Stimulated activated naive CD8-positive, alpha-beta T cell treated with anti-CD3 and anti-CD28 coated beads, Interleukin-15, Interleukin-2, amounts not matched to agents 100 U/mL and 50 U/mL, for 24 hours (primary cell): Measurements from ENCODE around the gene SYTL2.
"Not testable (repeated sequence)": the region's sequence is repeated elsewhere in the genome, so short reads cannot be mapped to it uniquely, and the experiment has no call there.

Experiments used
- ATAC-seq: fragments of 150-1000 bp; cut with Tn5 transposase; one replicate; pipeline ENCODE4 v1.10.0; 2021
- DNase-seq: peaks from one replicate; pipeline ENCODE4 v3.0.0; 2021

SYTL2 gene

DNA sequence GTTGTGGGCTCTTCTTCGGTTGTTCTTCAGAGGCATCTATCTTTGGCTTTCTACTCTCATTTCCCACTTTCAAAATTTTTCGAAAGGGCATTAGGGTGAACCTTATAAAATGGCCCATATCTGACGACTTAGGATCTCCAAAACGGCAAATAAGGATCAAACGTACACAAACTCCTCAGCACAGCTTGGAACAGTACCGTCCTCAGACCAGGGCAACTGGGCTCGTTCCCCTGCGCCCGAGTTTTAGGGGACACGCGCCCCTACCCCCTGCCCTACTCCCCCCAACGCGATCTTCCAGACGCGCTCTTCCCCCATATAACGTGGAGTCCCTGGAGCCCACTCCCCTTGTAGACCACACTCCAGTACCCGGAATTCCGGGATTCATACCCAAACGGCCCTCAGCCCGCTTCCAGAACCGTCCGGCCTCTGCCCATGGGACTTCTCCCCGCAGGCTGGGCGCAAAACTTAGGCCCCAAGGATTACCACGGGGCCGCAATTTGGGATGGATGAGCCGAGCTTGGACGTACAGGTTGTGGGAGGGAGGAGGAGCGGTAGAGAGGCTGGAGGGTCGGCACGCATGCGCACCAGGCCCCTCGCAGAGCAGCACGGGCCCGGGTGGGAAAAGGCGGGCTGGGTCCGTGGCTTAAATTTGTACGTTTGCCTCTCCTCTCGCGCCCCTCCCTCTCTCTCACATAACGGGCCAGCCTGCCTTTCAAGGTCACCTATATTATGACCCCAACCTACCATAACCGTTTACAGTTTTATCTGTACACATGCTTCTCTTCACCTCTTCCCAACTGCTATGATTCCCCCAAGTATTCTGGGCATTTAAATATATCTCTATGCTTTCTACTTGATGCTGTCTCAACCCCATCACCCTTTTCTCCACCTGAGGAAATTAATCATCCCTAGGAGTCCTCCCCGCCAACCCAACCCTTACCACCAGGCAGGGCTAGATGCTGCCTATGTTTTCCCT, 128.3 kb downstream of the SYTL2 start:
- peak; percentile 85 for ATAC-seq

GRCh38 chr11:85680897-85681296, 130.0 kb downstream of the SYTL2 start:
- peak; percentile 23 for ATAC-seq
- DNase-seq: no peak

More for the DNA sequence above, 128.3 kb downstream of the SYTL2 start:
- peak; percentile 79 for DNase-seq

DNA sequence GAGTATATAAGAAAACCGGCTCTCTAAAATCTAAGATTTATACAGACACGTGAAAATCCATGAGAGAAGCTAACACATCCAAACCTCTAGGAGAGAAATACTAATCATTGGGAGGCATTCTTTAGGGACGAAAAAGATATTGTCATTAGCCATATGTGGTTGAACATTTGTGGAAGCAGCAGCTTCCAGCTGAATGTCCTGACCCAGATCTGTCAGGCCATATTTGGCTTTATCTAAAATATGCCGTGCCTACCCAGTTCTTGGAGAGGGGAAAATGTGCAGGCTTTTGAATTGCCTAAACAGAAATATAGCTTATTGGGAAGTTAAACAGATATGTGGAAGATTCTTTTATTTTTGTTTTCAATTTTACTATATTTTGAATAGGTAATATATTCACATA, 131.4 kb downstream of the SYTL2 start:
- no peak for DNase-seq
- ATAC-seq: no peak

- DNase-seq (no peak), ATAC-seq (peak; percentile 43)
Measured at GRCh38 chr11:85673393-85673792, 137.5 kb downstream of the SYTL2 start.

- ATAC-seq (no peak), DNase-seq (no peak)
Measured at GRCh38 chr11:85672105-85672902, 138.6 kb downstream of the SYTL2 start.

DNA sequence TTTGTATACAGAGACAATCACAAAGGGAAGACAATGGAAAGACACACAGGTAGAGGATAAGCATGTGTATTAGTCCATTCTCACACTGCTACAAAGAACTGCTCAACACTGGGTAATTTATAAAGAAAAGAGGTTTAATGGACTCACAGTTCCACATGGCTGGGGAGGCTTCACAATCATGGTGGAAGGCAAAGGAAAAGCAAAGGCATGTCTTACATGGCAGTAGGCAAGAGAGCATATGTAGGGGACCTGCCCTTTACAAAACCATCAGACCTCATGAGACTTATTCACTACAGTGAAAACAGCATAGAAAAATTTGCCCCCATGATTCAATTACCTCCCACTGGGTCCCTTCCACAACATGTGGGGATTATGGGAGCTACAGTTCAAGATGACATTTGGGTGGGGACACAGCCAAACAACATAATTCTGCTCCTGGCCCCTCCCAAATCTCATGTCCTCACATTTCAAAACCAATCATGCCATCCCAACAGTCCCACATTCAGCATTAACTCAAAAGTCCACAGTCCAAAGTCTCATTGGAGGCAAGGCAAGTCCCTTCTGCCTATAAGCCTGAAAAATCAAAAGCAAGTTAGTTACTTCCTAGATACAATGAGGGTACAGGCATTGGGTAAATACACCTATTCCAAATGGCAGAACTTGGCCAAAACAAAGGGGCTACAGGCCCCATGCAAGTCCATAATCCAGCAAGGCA, 139.8 kb downstream of the SYTL2 start:
- DNase-seq, ATAC-seq: not testable (repeated sequence)

DNA sequence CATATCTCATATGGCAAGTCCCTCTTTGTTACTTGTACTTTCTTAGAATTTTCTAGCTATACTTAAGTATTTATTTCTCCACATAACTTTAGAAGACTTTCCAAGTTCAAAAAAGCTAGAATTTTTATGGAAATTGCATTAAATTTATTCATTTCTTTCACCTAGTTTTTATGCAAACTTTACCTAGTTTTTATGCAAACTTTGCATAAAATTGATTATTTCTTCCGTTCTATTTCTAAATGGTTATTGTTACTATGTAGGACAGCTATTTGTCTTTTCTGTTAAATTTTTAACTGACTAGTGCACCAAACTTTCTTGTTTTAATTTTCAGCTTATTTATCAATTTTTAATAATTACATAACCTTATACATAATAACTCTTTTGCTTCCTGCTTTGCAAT, 142.8 kb downstream of the SYTL2 start:
- DNase-seq (no peak), ATAC-seq (no peak)

DNA sequence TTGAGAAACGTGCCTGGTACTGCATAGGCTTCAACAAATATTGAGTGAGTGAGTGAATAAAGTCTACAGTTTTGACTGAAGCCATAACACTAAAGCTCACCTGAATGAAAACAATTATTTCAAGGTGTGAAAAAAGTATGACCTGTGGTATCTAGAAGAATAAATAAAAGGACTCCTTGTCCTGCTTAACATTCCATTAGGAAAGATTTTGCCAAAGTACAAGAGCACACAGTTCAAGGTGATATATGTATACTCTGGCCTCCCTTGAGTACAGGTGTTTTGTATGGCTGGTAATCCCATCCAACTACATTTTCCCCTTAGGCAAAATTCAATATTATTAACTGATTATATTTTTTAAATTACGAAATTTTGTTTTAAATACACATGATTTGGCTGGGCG, 144.3 kb downstream of the SYTL2 start:
- no peak for ATAC-seq

GRCh38 chr11:85665733-85666132, 145.2 kb downstream of the SYTL2 start:
- ATAC-seq (no peak), DNase-seq (no peak)

More for the DNA sequence above, 144.3 kb downstream of the SYTL2 start:
- no peak for DNase-seq

GRCh38 chr11:85664615-85665481, 146.1 kb downstream of the SYTL2 start, which contains the start of gene CREBZF:
CREBZF (minus strand) TSS chr11:85665129; CDS start chr11:85664875, 254 bp downstream.
- ATAC-seq (peak; percentile 91), DNase-seq (peak; percentile 96)

- DNase-seq (peak; percentile 86), ATAC-seq (peak; percentile 71)
Measured at GRCh38 chr11:85663753-85664614, 147.0 kb downstream of the SYTL2 start.

DNA sequence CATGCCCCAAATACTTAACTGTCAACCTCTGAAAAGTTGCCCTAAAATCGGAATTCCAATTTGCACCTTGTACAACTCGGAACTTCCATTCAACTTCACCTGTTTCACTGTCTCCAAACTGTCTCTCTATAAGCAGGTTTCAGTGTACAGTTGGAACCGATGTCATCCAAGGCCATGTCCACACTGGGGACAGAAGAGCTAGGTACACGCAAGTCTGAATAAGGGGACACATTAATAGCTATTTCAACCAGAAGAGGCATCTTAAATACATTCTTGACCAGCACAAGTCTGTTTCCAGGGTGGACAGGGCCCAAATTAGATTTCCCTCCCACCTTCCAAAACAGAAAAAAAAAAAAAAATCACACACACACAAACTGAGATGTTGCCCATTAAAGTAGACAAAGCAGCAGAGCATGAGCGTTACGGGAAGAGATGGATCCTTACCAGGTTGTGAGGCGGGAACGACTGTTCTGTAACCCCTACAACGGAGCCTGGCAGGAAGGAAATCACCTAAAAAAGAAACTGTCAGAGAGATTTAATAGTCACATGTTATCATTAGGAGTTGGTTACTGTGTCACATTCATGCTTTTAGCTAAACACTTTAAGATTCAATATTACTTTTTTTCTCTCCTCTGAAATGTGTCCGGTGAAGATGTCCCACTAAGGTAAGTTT, 147.7 kb downstream of the SYTL2 start:
- DNase-seq (no peak), ATAC-seq (no peak)

GRCh38 chr11:85661972-85662664, 148.8 kb downstream of the SYTL2 start:
- no peak for ATAC-seq
- DNase-seq: no peak

- ATAC-seq (no peak), DNase-seq (no peak)
Measured at GRCh38 chr11:85658180-85658579, 152.8 kb downstream of the SYTL2 start.

DNA sequence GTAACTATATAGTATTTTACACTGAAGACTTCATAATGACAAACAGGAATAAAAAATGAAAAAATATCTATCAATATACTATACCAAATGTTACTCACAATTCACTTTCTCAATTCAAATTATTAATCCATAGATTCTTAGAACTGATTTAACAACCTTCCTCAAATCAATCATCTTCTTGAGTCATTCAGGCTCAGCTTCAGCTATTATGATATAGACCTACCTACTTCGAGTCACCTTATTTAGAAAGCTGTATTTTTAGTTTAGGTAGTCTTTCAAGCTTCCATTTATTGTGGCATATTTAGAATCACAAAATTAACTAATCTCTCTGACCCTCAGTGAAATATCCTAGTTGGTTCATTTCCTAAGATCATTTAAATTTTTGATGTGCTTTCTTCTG, 154.2 kb downstream of the SYTL2 start:
- no peak for ATAC-seq
- no peak for DNase-seq

- DNase-seq, ATAC-seq: not testable (repeated sequence)
Measured at GRCh38 chr11:85654343-85654742, 156.6 kb downstream of the SYTL2 start.

DNA sequence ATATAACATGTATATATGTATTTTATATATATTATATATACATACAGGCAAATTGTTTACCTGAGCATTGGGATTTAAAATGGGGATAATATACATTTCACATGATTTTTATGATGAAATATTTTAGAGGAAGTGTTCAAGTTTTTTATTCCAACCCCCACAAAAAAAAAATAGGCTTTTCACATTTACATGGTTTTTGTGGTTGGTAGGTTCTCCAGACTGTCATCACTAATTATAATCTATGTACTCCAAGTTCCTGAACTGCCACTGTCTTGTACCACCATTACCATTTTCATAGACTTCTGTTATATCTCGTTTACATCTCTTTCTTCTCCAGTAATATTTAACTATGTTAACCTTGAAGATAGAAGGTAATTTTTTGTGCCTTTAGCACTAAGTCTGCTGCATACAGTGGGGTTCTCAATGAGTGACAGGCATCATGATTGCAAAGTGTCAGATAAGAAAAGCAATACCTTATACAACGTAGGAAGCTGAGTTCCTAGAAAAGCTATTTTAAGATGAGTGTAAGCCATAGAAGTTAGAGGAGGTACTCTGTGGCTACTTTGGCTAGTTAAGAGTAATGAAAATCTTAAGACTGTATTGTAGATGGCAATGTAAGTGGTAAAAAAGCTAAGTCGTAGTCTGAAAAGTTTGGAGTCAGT, 158.0 kb downstream of the SYTL2 start:
- ATAC-seq (no peak), DNase-seq (no peak)

GRCh38 chr11:85651118-85651517, 159.8 kb downstream of the SYTL2 start:
- no peak for ATAC-seq
- DNase-seq: no peak
